ENCODE measurements around the gene SLC15A3. TPM values are rescaled to one million over a fixed set of nuclear protein-coding genes. Genes with fewer than 3 reads are reported as not detected.

SLC15A3 gene
- polyA plus RNA-seq, 3 donors = 27.1 to 121 (median 35.0) TPM

DNA sequence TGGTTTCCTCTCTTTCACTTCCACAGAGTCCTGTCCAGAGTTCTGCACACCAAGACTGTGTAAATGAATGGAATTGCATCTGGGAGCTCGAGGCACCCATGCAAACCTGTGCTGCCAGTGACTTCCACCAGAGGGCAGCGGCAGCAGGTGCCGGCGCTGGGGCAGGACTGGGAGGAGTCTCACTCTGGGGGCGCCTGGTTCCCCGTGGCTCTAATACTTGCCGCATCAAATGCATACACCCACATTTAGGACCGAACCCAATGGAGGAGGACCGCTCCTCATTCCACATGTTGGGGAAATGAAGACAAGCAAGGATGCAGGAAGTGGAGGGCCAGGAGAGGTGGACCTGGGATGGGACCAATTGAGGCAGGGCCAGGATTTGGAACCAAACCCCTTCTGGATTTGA, 18.4 kb upstream of the SLC15A3 start:
- intact Hi-C loops (cut with micrococcal nuclease) = loop anchor here in 1 of 2 donors (1.0 kb wide), 1 partner anchor 159 kb away; no protein-coding TSS in a partner anchor

DNA sequence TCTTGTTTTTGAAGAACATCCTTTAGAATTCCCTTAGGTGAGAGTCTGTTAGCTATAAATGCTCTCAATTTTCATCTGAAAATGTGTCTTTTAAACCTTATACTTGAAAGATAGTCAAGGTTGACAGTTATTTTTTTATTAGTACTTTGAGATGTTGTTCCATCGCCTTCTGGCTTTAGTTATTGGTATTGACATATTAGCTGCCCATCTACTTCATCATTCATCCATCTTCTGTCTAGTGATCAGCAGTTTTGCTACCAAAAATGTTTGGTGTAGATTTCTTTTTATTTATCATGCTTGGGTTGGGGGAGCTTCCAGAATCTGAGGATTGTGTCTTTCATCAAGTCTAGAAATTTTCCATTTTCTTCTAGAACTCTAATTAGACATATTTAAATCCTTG, 16.2 kb upstream of the SLC15A3 start:
- H3K27ac Mint-ChIP-seq = no peak overlapping the region
- DNase-seq = no peak
- intact Hi-C loops (cut with micrococcal nuclease) = no loop called here

More for the DNA sequence above, 18.4 kb upstream of the SLC15A3 start:
- Histone ChIP-seq H4K20me1 (ENCODE audit: insufficient read depth, low read length) (no peaks in the 10 kb centered on the region), H3K27me3 (ENCODE audit: control insufficient read depth in 2 of 2, insufficient read depth in 2 of 2, low read length in 2 of 2) (peaks cover 3 to 19% of the 10 kb centered on the region in 2 donors), H3K4me2 (replicated peaks; ENCODE audit: extremely low read depth, low read length, poor library complexity, severe bottlenecking) (no peak overlapping the region), H3K36me3 (replicated peaks in 1 of 2; ENCODE audit: control insufficient read depth in 1 of 2, insufficient read depth in 2 of 2, low read length in 2 of 2) (no peaks in the 10 kb centered on the region), H3K9ac (ENCODE audit: insufficient read depth, low read length, poor library complexity, severe bottlenecking) (no peak overlapping the region), H3K79me2 (ENCODE audit: insufficient read depth, low read length) (no peaks in the 10 kb centered on the region), H3K9me3 (replicated peaks in 1 of 2; ENCODE audit: control insufficient read depth in 1 of 2, insufficient read depth in 1 of 2, low read length in 2 of 2) (peaks cover 7 to 8% of the 10 kb centered on the region in 2 donors), H3K27ac (ENCODE audit: low read depth in 1 of 2, low read length in 2 of 2) (no peak overlapping the region), H2AFZ (ENCODE audit: insufficient read depth, low read depth, low read length, poor library complexity, severe bottlenecking) (no peak overlapping the region), H3K4me3 (replicated peaks in 1 of 3; ENCODE audit: low read depth in 2 of 3, low read length in 3 of 3) (no peak overlapping the region), H3K4me1 (ENCODE audit: control insufficient read depth in 1 of 2, insufficient read depth in 2 of 2, low read length in 2 of 2) (peaks cover 0 to 10% of the 10 kb centered on the region in 2 donors)
- H3K36me3 Mint-ChIP-seq = no peaks in the 10 kb centered on the region
- peaks cover 29% of the 10 kb centered on the region for H3K4me1 Mint-ChIP-seq
- peaks cover 0 to 16% (median 10%) of the 10 kb centered on the region in 7 donors for H3K9me3 Mint-ChIP-seq
- 0% methylated on average over 2 of the region's 9 CpGs for WGBS (ENCODE audit: insufficient coverage)
- peak; percentile 53 to 65 (median 60) for DNase-seq
- peak overlapping the region in 1 of 7 donors; percentile 32 for H3K27ac Mint-ChIP-seq
- TF ChIP-seq, protein P1, sequence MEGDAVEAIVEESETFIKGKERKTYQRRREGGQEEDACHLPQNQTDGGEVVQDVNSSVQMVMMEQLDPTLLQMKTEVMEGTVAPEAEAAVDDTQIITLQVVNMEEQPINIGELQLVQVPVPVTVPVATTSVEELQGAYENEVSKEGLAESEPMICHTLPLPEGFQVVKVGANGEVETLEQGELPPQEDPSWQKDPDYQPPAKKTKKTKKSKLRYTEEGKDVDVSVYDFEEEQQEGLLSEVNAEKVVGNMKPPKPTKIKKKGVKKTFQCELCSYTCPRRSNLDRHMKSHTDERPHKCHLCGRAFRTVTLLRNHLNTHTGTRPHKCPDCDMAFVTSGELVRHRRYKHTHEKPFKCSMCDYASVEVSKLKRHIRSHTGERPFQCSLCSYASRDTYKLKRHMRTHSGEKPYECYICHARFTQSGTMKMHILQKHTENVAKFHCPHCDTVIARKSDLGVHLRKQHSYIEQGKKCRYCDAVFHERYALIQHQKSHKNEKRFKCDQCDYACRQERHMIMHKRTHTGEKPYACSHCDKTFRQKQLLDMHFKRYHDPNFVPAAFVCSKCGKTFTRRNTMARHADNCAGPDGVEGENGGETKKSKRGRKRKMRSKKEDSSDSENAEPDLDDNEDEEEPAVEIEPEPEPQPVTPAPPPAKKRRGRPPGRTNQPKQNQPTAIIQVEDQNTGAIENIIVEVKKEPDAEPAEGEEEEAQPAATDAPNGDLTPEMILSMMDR (IDR thresholded peaks at IDR 0.05) = peak; percentile 96
- H3K27me3 Mint-ChIP-seq (ENCODE audit: low read depth in 3 of 3) = peaks cover 27 to 47% (median 31%) of the 10 kb centered on the region in 3 donors
- no peak overlapping the region for H3K4me3 Mint-ChIP-seq

More for the DNA sequence above, 16.2 kb upstream of the SLC15A3 start:
- TF ChIP-seq, protein P1 (IDR thresholded peaks at IDR 0.05) = no peak
- H3K4me1 Mint-ChIP-seq = peaks cover 29% of the 10 kb centered on the region
- H3K27me3 Mint-ChIP-seq (ENCODE audit: low read depth in 3 of 3) = peaks cover 29 to 51% (median 39%) of the 10 kb centered on the region in 3 donors
- no peaks in the 10 kb centered on the region for H3K36me3 ChIP-seq (replicated peaks in 1 of 2; ENCODE audit: control insufficient read depth in 1 of 2, insufficient read depth in 2 of 2, low read length in 2 of 2)
- no peaks in the 10 kb centered on the region for H3K79me2 ChIP-seq (ENCODE audit: insufficient read depth, low read length)
- WGBS (ENCODE audit: insufficient coverage) = no CpG with 5 or more reads among the region's 1 CpG
- no peaks in the 10 kb centered on the region for H4K20me1 ChIP-seq (ENCODE audit: insufficient read depth, low read length)
- no peak overlapping the region for H3K4me3 Mint-ChIP-seq
- no peak overlapping the region for H3K4me2 ChIP-seq (replicated peaks; ENCODE audit: extremely low read depth, low read length, poor library complexity, severe bottlenecking)
- peaks cover 0 to 16% (median 10%) of the 10 kb centered on the region in 7 donors for H3K9me3 Mint-ChIP-seq
- H2AFZ ChIP-seq (ENCODE audit: insufficient read depth, low read depth, low read length, poor library complexity, severe bottlenecking) = no peak overlapping the region
- H3K27me3 ChIP-seq (ENCODE audit: control insufficient read depth in 2 of 2, insufficient read depth in 2 of 2, low read length in 2 of 2) = peaks cover 6 to 19% of the 10 kb centered on the region in 2 donors
- no peak overlapping the region for H3K9ac ChIP-seq (ENCODE audit: insufficient read depth, low read length, poor library complexity, severe bottlenecking)
- peaks cover 7 to 8% of the 10 kb centered on the region in 2 donors for H3K9me3 ChIP-seq (replicated peaks in 1 of 2; ENCODE audit: control insufficient read depth in 1 of 2, insufficient read depth in 1 of 2, low read length in 2 of 2)
- no peak overlapping the region for H3K4me3 ChIP-seq (replicated peaks in 1 of 3; ENCODE audit: low read depth in 2 of 3, low read length in 3 of 3)
- no peak overlapping the region for H3K27ac ChIP-seq (ENCODE audit: low read depth in 1 of 2, low read length in 2 of 2)
- H3K4me1 ChIP-seq (ENCODE audit: control insufficient read depth in 1 of 2, insufficient read depth in 2 of 2, low read length in 2 of 2) = peaks cover 0 to 10% of the 10 kb centered on the region in 2 donors
- no peaks in the 10 kb centered on the region for H3K36me3 Mint-ChIP-seq

All from CD14-positive monocyte (primary cell).